IMR-90 (cell line): ENCODE results near the gene ATXN1. TPM values are rescaled to one million over a fixed set of nuclear protein-coding genes. Genes with fewer than 3 reads are reported as not detected.

Experiments used
- ATAC-seq: fragments of 200-7000 bp; cut with Tn5 transposase; 2 replicates; pipeline ENCODE4 v1.9.1; 2020; ENCODE audit warnings: low read depth, mild to moderate bottlenecking, moderate library complexity
- BruUV-seq: library from RNA; stranded (reverse); fragments of 400-500 nt; replicated peaks from 2 replicates; lab custom pipeline; 2021; lab: Mats Ljungman, UMichigan
- CTCF ChIA-PET: fragments of 300-600 bp; formaldehyde crosslinking; extraction: SDS; loops from one replicate; lab custom pipeline; 2021; ENCODE audit warnings: antibody characterized with exemption; lab: Yijun Ruan, JAX
- POLR2A ChIA-PET: fragments of 300-600 bp; sonication (Branson Sonifier 250); formaldehyde crosslinking; loops from one replicate; lab custom pipeline; 2022; ENCODE audit warnings: antibody characterized with exemption; ENCODE audit not compliant: unreplicated experiment; lab: Charles Lee
- DNase-seq: peaks from one replicate; pipeline ENCODE4 v3.0.0; 2013
- H2AFZ ChIP-seq: replicated peaks from 2 replicates; pipeline ENCODE3; 2013; ENCODE audit warnings: low read length, mild to moderate bottlenecking; ENCODE audit not compliant: poor library complexity
- H2AK5ac ChIP-seq: 2 replicates; pipeline ENCODE4 v1.6.1; 2013; ENCODE audit warnings: low read depth, low read length, inconsistent platforms
- H2AK9ac ChIP-seq: replicated peaks from 2 replicates; pipeline ENCODE3; 2013; ENCODE audit warnings: mild to moderate bottlenecking, low read depth, low read length, moderate library complexity; ENCODE audit not compliant: poor library complexity
- H2BK120ac ChIP-seq: 2 replicates; pipeline ENCODE4 v1.6.1; 2013; ENCODE audit warnings: low read depth, low read length, inconsistent platforms
- H2BK15ac ChIP-seq: 3 replicates; pipeline ENCODE4 v1.6.1; 2013; ENCODE audit warnings: low read depth, low read length, inconsistent platforms
- H2BK20ac ChIP-seq: 2 replicates; pipeline ENCODE4 v1.6.1; 2013; ENCODE audit warnings: low read depth, mild to moderate bottlenecking, inconsistent platforms, low read length, moderate library complexity
- H2BK5ac ChIP-seq: 2 replicates; pipeline ENCODE4 v1.6.1; 2013; ENCODE audit warnings: mild to moderate bottlenecking, low read depth, low read length, inconsistent platforms; ENCODE audit not compliant: poor library complexity, severe bottlenecking
- H3K14ac ChIP-seq: replicated peaks from 2 replicates; pipeline ENCODE4 v1.6.1; 2013; ENCODE audit warnings: low read depth, low read length, inconsistent platforms
- H3K18ac ChIP-seq: 2 replicates; pipeline ENCODE4 v1.6.1; 2013; ENCODE audit warnings: low read depth, low read length, control low read depth
- H3K23ac ChIP-seq: 2 replicates; pipeline ENCODE4 v1.6.1; 2013; ENCODE audit warnings: low read depth, low read length, inconsistent platforms
- H3K27ac ChIP-seq: 2 replicates; pipeline ENCODE4 v1.5.1; 2013; ENCODE audit warnings: mild to moderate bottlenecking, control low read depth, low read length; ENCODE audit not compliant: insufficient read depth
- H3K27me3 ChIP-seq: 2 replicates; pipeline ENCODE4 v1.6.1; 2013; ENCODE audit warnings: low read length; ENCODE audit not compliant: control insufficient read depth, insufficient read depth
- H3K36me3 ChIP-seq: 2 replicates; pipeline ENCODE4 v1.6.1; 2013; ENCODE audit warnings: low read length, mixed read lengths; ENCODE audit not compliant: control insufficient read depth, insufficient read depth
- H3K4ac ChIP-seq: 2 replicates; pipeline ENCODE4 v1.6.1; 2013; ENCODE audit warnings: low read depth, low read length, inconsistent platforms
- H3K4me1 ChIP-seq: 2 replicates; pipeline ENCODE4 v1.6.1; 2013; ENCODE audit warnings: low read length, mixed read lengths; ENCODE audit not compliant: control insufficient read depth, insufficient read depth
- H3K4me2 ChIP-seq: 2 replicates; pipeline ENCODE4 v1.6.1; 2013; ENCODE audit warnings: low read depth, mild to moderate bottlenecking, control low read depth, low read length, moderate library complexity
- H3K4me3 ChIP-seq: 2 replicates; pipeline ENCODE4 v1.5.1; 2013; ENCODE audit warnings: low read depth, mild to moderate bottlenecking, control low read depth, low read length, moderate library complexity; ENCODE audit not compliant: insufficient read depth
- H3K56ac ChIP-seq: 2 replicates; pipeline ENCODE4 v1.6.1; 2013; ENCODE audit warnings: low read length, inconsistent platforms; ENCODE audit not compliant: insufficient read depth; ENCODE audit errors: extremely low read depth
- H3K79me1 ChIP-seq, 2 experiments: 2 replicates each; pipeline ENCODE4 v1.6.1; 2013; ENCODE audit warnings: low read length in 2 of 2, inconsistent platforms in 1 of 2, low read depth in 1 of 2
- H3K9ac ChIP-seq: 2 replicates; pipeline ENCODE4 v1.6.1; 2013; ENCODE audit warnings: low read depth, low read length, control low read depth
- H3K9me1 ChIP-seq: 2 replicates; pipeline ENCODE4 v1.6.1; 2013; ENCODE audit warnings: low read length, inconsistent platforms; ENCODE audit not compliant: insufficient read depth
- H3K9me3 ChIP-seq: 2 replicates; pipeline ENCODE4 v1.6.1; 2013; ENCODE audit warnings: low read length; ENCODE audit not compliant: control insufficient read depth, insufficient read depth
- H4K20me1 ChIP-seq: 2 replicates; pipeline ENCODE4 v1.6.1; 2013; ENCODE audit warnings: low read length, inconsistent platforms; ENCODE audit not compliant: insufficient read depth
- H4K5ac ChIP-seq: 2 replicates; pipeline ENCODE4 v1.6.1; 2013; ENCODE audit warnings: mild to moderate bottlenecking, low read depth, low read length, control low read depth
- H4K8ac ChIP-seq, 2 experiments: 2 replicates each; pipeline ENCODE4 v1.6.1; 2013; ENCODE audit warnings: low read depth in 2 of 2, low read length in 2 of 2, control low read depth in 1 of 2, inconsistent platforms in 1 of 2
- H4K91ac ChIP-seq: 2 replicates; pipeline ENCODE4 v1.6.1; 2013; ENCODE audit warnings: low read depth, low read length, inconsistent platforms; ENCODE audit not compliant: insufficient read depth
- BHLHE40 ChIP-seq: fragments of 150-350 bp; IDR thresholded peaks from 2 replicates; pipeline ENCODE4 v1.6.1; 2016; ENCODE audit warnings: mild to moderate bottlenecking, low read depth, low read length
- CEBPB ChIP-seq: IDR thresholded peaks from 2 replicates; pipeline ENCODE4 v1.6.1; 2012; ENCODE audit warnings: low read depth, low read length, improper control_type of control experiment
- CHD1 ChIP-seq: IDR thresholded peaks from 2 replicates; pipeline ENCODE4 v1.6.1; 2012; ENCODE audit warnings: low read depth, low read length, improper control_type of control experiment
- ELK1 ChIP-seq: fragments of 150-350 bp; IDR thresholded peaks from 2 replicates; pipeline ENCODE4 v1.6.1; 2016; ENCODE audit warnings: low read depth, mild to moderate bottlenecking, low read length, moderate library complexity, borderline replicate concordance
- FOS ChIP-seq: fragments of 150-350 bp; IDR thresholded peaks from 2 replicates; pipeline ENCODE4 v1.6.1; 2016; ENCODE audit warnings: low read depth, low read length
- MAFK ChIP-seq: IDR thresholded peaks from 2 replicates; pipeline ENCODE4 v1.6.1; 2012; ENCODE audit warnings: low read depth, low read length, improper control_type of control experiment
- MAZ ChIP-seq: IDR thresholded peaks from 2 replicates; pipeline ENCODE4 v1.6.1; 2012; ENCODE audit warnings: low read depth, mild to moderate bottlenecking, low read length, improper control_type of control experiment, moderate library complexity, borderline replicate concordance
- MXI1 ChIP-seq: IDR thresholded peaks from 2 replicates; pipeline ENCODE4 v1.6.1; 2012; ENCODE audit warnings: low read depth, mild to moderate bottlenecking, low read length, moderate library complexity, borderline replicate concordance
- NFE2L2 ChIP-seq: fragments of 150-350 bp; IDR thresholded peaks from 2 replicates; pipeline ENCODE4 v1.6.1; 2016; ENCODE audit warnings: low read depth, mild to moderate bottlenecking, low read length
- POLR2A ChIP-seq: IDR thresholded peaks from 2 replicates; pipeline ENCODE4 v1.6.1; 2012; ENCODE audit warnings: mild to moderate bottlenecking, low read depth, low read length
- RAD21 ChIP-seq: IDR thresholded peaks from 2 replicates; pipeline ENCODE4 v1.6.1; 2012; ENCODE audit warnings: low read length, improper control_type of control experiment
- RCOR1 ChIP-seq: IDR thresholded peaks from 2 replicates; pipeline ENCODE4 v1.6.1; 2012; ENCODE audit warnings: mild to moderate bottlenecking, low read length, improper control_type of control experiment; ENCODE audit not compliant: insufficient replicate concordance
- RFX5 ChIP-seq: IDR thresholded peaks from 2 replicates; pipeline ENCODE4 v1.8.0; 2012; ENCODE audit warnings: low read depth, mild to moderate bottlenecking, low read length, moderate library complexity
- SMC3 ChIP-seq: fragments of 150-350 bp; IDR thresholded peaks from 2 replicates; pipeline ENCODE4 v1.6.1; 2016; ENCODE audit warnings: low read depth, mild to moderate bottlenecking, antibody characterized with exemption, low read length, moderate library complexity
- USF2 ChIP-seq: fragments of 150-350 bp; IDR thresholded peaks from 2 replicates; pipeline ENCODE4 v1.6.1; 2017; ENCODE audit warnings: mild to moderate bottlenecking, antibody characterized with exemption, low read length, low read depth
- WGBS, 2 experiments: methylation state at CpG; one replicate each; pipeline versions ENCODE4 v1.1.5 to v1.1.7; 2013; ENCODE audit warnings: missing lambda C conversion rate in 2 of 2; ENCODE audit not compliant: insufficient read length in 1 of 2; ENCODE audit errors: extremely low coverage in 2 of 2; 5-methylcytosine and 5-hydroxymethylcytosine counted together
- dilution Hi-C: fragments of 300-500 bp; cut with HindIII; formaldehyde crosslinking; loops from one replicate; pipeline ENCODE4 v1.14.3; 2018; ENCODE audit warnings: low sequenced_read_pairs; ENCODE audit not compliant: unreplicated experiment
- in situ Hi-C: fragments of 300-500 bp; cut with MboI; formaldehyde crosslinking; loops from 3 replicates; pipeline ENCODE4 v1.14.3; 2019; ENCODE audit warnings: low sequenced_read_pairs, inconsistent platforms, mixed read lengths
- intact Hi-C: fragments of 100-400 bp; cut with micrococcal nuclease; formaldehyde crosslinking; loops from 2 replicates; pipeline ENCODE4 v1.10.0; 2022
- polyA plus RNA-seq, 3 experiments: library from polyadenylated mRNA; depleted of rRNA; stranded (reverse); fragments of >200 nt; gene quantifications; 2 replicates each; pipeline ENCODE4 v1.2.3, GENCODE V29; 2012; ENCODE audit warnings: low replicate concordance in 1 of 3
- total RNA-seq: library from RNA; depleted of rRNA; stranded (reverse); fragments of >200 nt; gene quantifications from 2 replicates; pipeline ENCODE4 v1.2.3, GENCODE V29; 2012
- TF ChIP-seq, protein P1 (sequence below): conservative IDR thresholded peaks from 2 replicates; pipeline ENCODE4 v1.5.1; 2012; ENCODE audit warnings: mild to moderate bottlenecking, low read depth, low read length, improper control_type of control experiment

The ATXN1 gene
- total and polyA plus RNA-seq, 2 of the 4 experiments (the other 2 are of a cell fraction), result 7.3 to 11.1 TPM

- Histone ChIP-seq H3K79me1 (peaks cover 2 to 5% of the 10 kb centered on the region in 2 experiments; a peak in 2 of 4 replicates), H2BK120ac (no peak overlapping the region), H3K9me3 (peaks cover 1% of the 10 kb centered on the region), H2AK9ac (no peak overlapping the region), H4K91ac (no peak overlapping the region), H4K20me1 (no peaks in the 10 kb centered on the region), H3K18ac (no peak overlapping the region), H2BK20ac (no peak overlapping the region), H3K27ac (no peak overlapping the region), H3K23ac (no peak overlapping the region), H4K5ac (no peak overlapping the region), H3K56ac (no peak overlapping the region), H3K36me3 (peaks cover 27% of the 10 kb centered on the region), H2BK5ac (no peak overlapping the region), H3K4me3 (no peak overlapping the region), H2AFZ (no peak overlapping the region), H3K14ac (no peak overlapping the region; the same call in 1 of the 2 replicates), H2BK15ac (no peak overlapping the region), H3K4me1 (peaks cover 4% of the 10 kb centered on the region), H3K27me3 (no peaks in the 10 kb centered on the region), H3K4ac (no peak overlapping the region), H4K8ac (no peak overlapping the region), H3K9ac (no peak overlapping the region), H3K4me2 (no peak overlapping the region), H2AK5ac (no peak overlapping the region), H3K9me1 (peaks cover 8% of the 10 kb centered on the region; the same call in 1 of the 2 replicates)
- ChIA-PET POLR2A (no interaction called here), CTCF (interaction anchor here (0.6 kb wide), 1 partner anchor 10 kb away, joined by 3 read pairs; no protein-coding TSS in a partner anchor)
- ATAC-seq (peak; percentile 48; the same call in 1 of the 2 replicates), DNase-seq (no peak)
- dilution Hi-C loops (no loop called here), in situ Hi-C loops (no loop called here), intact Hi-C loops (no loop called here)
- WGBS, 2 experiments, result no CpG with 5 or more reads among the region's 4 CpGs
- TF ChIP-seq SMC3 (no peak), MAFK (no peak), MAZ (no peak), BHLHE40 (no peak), CHD1 (no peak), FOS (no peak), MXI1 (no peak), RAD21 (no peak), RFX5 (no peak), RCOR1 (no peak), USF2 (no peak), ELK1 (no peak), CEBPB (no peak), NFE2L2 (no peak), POLR2A (no peak)
- TF ChIP-seq, protein P1, sequence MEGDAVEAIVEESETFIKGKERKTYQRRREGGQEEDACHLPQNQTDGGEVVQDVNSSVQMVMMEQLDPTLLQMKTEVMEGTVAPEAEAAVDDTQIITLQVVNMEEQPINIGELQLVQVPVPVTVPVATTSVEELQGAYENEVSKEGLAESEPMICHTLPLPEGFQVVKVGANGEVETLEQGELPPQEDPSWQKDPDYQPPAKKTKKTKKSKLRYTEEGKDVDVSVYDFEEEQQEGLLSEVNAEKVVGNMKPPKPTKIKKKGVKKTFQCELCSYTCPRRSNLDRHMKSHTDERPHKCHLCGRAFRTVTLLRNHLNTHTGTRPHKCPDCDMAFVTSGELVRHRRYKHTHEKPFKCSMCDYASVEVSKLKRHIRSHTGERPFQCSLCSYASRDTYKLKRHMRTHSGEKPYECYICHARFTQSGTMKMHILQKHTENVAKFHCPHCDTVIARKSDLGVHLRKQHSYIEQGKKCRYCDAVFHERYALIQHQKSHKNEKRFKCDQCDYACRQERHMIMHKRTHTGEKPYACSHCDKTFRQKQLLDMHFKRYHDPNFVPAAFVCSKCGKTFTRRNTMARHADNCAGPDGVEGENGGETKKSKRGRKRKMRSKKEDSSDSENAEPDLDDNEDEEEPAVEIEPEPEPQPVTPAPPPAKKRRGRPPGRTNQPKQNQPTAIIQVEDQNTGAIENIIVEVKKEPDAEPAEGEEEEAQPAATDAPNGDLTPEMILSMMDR, result no peak
- no TSS peak for BruUV-seq
Observed at GRCh38 chr6:16656451-16656850, 104.8 kb downstream of the ATXN1 start.
